ENCODE results near the gene TAOK2. TPM values are rescaled to one million over a fixed set of nuclear protein-coding genes. Genes with fewer than 3 reads are reported as not detected.
A peak's percentile ranks its signal among the peaks of the same experiment; 100 is the strongest.

TAOK2 gene
- total RNA-seq, 2 experiments from 2014 or later: 13.1 to 14.1 TPM

DNA sequence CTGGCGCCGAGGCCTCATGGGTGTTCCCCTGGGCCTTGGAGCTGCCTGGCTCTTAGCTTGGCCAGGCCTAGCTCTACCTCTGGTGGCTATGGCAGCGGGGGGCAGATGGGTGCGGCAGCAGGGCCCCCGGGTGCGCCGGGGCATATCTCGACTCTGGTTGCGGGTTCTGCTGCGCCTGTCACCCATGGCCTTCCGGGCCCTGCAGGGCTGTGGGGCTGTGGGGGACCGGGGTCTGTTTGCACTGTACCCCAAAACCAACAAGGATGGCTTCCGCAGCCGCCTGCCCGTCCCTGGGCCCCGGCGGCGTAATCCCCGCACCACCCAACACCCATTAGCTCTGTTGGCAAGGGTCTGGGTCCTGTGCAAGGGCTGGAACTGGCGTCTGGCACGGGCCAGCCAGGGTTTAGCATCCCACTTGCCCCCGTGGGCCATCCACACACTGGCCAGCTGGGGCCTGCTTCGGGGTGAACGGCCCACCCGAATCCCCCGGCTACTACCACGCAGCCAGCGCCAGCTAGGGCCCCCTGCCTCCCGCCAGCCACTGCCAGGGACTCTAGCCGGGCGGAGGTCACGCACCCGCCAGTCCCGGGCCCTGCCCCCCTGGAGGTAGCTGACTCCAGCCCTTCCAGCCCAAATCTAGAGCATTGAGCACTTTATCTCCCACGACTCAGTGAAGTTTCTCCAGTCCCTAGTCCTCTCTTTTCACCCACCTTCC lies 13.9 kb downstream of the TAOK2 start:
- ChIA-PET CTCF (no interaction called here), POLR2A (no interaction called here)
- DNase-seq: no peak
- H3K4me1 Mint-ChIP-seq (ENCODE audit: low read depth): no peaks in the 10 kb centered on the region
- peaks cover 80% of the 10 kb centered on the region for H3K36me3 Mint-ChIP-seq (ENCODE audit: low read depth)
- ATAC-seq (ENCODE audit: poor library complexity): no peak
- TF ChIP-seq, protein P1, sequence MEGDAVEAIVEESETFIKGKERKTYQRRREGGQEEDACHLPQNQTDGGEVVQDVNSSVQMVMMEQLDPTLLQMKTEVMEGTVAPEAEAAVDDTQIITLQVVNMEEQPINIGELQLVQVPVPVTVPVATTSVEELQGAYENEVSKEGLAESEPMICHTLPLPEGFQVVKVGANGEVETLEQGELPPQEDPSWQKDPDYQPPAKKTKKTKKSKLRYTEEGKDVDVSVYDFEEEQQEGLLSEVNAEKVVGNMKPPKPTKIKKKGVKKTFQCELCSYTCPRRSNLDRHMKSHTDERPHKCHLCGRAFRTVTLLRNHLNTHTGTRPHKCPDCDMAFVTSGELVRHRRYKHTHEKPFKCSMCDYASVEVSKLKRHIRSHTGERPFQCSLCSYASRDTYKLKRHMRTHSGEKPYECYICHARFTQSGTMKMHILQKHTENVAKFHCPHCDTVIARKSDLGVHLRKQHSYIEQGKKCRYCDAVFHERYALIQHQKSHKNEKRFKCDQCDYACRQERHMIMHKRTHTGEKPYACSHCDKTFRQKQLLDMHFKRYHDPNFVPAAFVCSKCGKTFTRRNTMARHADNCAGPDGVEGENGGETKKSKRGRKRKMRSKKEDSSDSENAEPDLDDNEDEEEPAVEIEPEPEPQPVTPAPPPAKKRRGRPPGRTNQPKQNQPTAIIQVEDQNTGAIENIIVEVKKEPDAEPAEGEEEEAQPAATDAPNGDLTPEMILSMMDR (IDR thresholded peaks at IDR 0.05): no peak
- H3K4me3 Mint-ChIP-seq: no peak overlapping the region
- no peaks in the 10 kb centered on the region for H3K9me3 Mint-ChIP-seq
- no peaks in the 10 kb centered on the region for H3K27me3 Mint-ChIP-seq
- Histone ChIP-seq H3K36me3 (ENCODE audit: insufficient read depth, low read length) (peaks cover 87% of the 10 kb centered on the region), H3K4me3 (ENCODE audit: low read length) (no peak overlapping the region), H3K9me3 (ENCODE audit: control insufficient read depth in 1 of 2, insufficient read depth in 1 of 2, low read length in 2 of 2) (no peaks in the 10 kb centered on the region), H3K4me1 (ENCODE audit: insufficient read depth, low read length) (no peaks in the 10 kb centered on the region), H3K27me3 (ENCODE audit: control insufficient read depth in 1 of 2, insufficient read depth in 2 of 2, low read length in 2 of 2) (no peaks in the 10 kb centered on the region), H3K27ac (ENCODE audit: low read depth in 1 of 2, low read length in 2 of 2) (no peak overlapping the region)
- intact Hi-C loops (cut with DNase I, micrococcal nuclease): no loop called here
- H3K27ac Mint-ChIP-seq: no peak overlapping the region

DNA sequence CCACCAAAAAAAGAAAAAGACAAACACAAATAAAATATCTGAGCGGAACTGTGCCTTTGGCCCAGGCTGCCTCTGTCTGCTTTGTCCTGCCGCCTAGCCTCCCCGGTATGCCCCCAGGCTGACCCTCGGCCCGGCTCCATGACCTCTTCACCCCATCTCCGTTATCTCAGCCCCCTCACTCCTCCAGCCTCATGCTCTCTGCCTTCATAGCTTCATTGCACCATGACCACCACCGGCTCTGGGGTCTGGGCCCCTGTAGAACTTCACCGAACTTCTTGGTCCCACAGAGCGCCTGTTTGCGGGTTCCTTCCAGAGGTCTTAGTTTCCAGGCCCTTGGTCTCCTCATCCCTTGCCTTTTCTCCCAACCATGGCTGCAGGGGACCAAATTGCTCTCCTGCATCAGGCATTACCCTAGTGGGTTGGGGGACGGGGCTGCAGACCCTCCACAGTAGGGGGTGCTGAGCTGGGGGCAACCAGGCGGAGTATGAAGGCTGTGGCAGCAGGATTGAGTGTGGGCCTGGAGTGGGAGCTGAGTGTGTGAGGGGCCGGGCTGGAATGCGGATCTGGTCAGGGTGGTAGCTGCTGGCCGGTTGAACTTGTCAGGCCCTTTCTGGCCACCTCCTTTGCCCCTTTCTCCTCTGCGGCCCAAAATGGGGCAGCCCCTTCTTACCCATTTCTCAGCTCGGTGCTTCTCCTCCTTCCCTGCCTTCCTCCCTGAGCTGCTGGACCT lies 14.8 kb downstream of the TAOK2 start:
- H3K4me1 ChIP-seq (ENCODE audit: insufficient read depth, low read length): no peaks in the 10 kb centered on the region
- H3K27ac ChIP-seq (ENCODE audit: low read depth in 1 of 2, low read length in 2 of 2): no peak overlapping the region
- Mint-ChIP-seq H3K9me3 (no peaks in the 10 kb centered on the region), H3K36me3 (ENCODE audit: low read depth) (peaks cover 73% of the 10 kb centered on the region), H3K27me3 (no peaks in the 10 kb centered on the region), H3K4me3 (no peak overlapping the region), H3K27ac (peak overlapping the region; percentile 17), H3K4me1 (ENCODE audit: low read depth) (no peaks in the 10 kb centered on the region)
- H3K4me3 ChIP-seq (ENCODE audit: low read length): no peak overlapping the region
- ATAC-seq (ENCODE audit: poor library complexity) (no peak), DNase-seq (no peak)
- peaks cover 87% of the 10 kb centered on the region for H3K36me3 ChIP-seq (ENCODE audit: insufficient read depth, low read length)
- H3K9me3 ChIP-seq (ENCODE audit: control insufficient read depth in 1 of 2, insufficient read depth in 1 of 2, low read length in 2 of 2): no peaks in the 10 kb centered on the region
- ChIA-PET POLR2A (interaction anchor here (0.9 kb wide), 1 partner anchor 15 kb away, joined by 4 read pairs; the partner anchor contains the start of gene TAOK2), CTCF (no interaction called here)
- H3K27me3 ChIP-seq (ENCODE audit: control insufficient read depth in 1 of 2, insufficient read depth in 2 of 2, low read length in 2 of 2): no peaks in the 10 kb centered on the region
- intact Hi-C loops (cut with DNase I, micrococcal nuclease): no loop called here
- TF ChIP-seq, protein P1 (IDR thresholded peaks at IDR 0.05): no peak

DNA sequence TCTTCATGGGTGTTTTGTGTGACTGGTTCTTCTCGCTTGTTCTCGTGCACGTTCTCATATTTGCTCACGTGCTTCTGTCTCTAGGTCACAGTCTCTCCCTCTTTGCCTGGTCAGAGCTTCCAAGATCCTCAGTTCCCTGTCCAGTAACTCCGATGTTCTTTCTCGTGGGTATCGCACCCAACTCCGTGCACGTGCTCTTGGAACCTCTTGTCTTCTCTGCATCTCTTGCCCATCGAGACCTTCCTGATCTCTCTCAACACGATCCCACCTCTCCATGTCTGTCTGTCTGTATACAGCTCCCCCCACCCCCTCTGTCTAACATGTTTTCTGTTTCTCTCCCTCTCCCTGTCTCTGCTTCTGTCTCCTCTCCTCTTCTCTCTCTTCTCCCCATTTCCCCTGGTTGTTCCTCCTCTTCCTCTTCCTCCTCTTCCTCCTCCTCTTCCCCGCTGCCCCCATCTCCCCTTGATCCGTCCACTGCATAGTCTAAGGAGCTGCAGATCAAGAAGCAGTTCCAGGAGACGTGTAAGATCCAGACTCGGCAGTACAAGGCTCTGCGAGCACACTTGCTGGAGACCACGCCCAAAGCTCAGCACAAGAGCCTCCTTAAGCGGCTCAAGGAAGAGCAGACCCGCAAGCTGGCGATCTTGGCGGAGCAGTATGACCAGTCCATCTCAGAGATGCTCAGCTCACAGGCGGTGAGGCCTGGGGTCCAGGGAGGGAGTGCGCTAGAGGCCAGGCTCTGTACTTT lies 15.6 kb downstream of the TAOK2 start:
- H3K36me3 ChIP-seq (ENCODE audit: insufficient read depth, low read length): peaks cover 84% of the 10 kb centered on the region
- TF ChIP-seq, protein P1 (IDR thresholded peaks at IDR 0.05): no peak

More for the DNA sequence above, 15.6 kb downstream of the TAOK2 start:
- Mint-ChIP-seq H3K4me3 (no peak overlapping the region), H3K36me3 (ENCODE audit: low read depth) (peaks cover 73% of the 10 kb centered on the region), H3K27me3 (no peaks in the 10 kb centered on the region), H3K27ac (no peak overlapping the region), H3K4me1 (ENCODE audit: low read depth) (peaks cover 3% of the 10 kb centered on the region), H3K9me3 (no peaks in the 10 kb centered on the region)
- Histone ChIP-seq H3K27me3 (ENCODE audit: control insufficient read depth in 1 of 2, insufficient read depth in 2 of 2, low read length in 2 of 2) (no peaks in the 10 kb centered on the region), H3K4me1 (ENCODE audit: insufficient read depth, low read length) (peaks cover 3% of the 10 kb centered on the region), H3K4me3 (ENCODE audit: low read length) (no peak overlapping the region), H3K27ac (ENCODE audit: low read depth in 1 of 2, low read length in 2 of 2) (no peak overlapping the region), H3K9me3 (ENCODE audit: control insufficient read depth in 1 of 2, insufficient read depth in 1 of 2, low read length in 2 of 2) (no peaks in the 10 kb centered on the region)
- intact Hi-C loops (cut with DNase I, micrococcal nuclease): no loop called here
- ChIA-PET POLR2A (interaction anchor here (0.9 kb wide), 1 partner anchor 16 kb away, joined by 4 read pairs; the partner anchor contains the start of gene TAOK2), CTCF (no interaction called here)
- DNase-seq (no peak), ATAC-seq (ENCODE audit: poor library complexity) (no peak)

Data from CD4-positive, alpha-beta T cell (primary cell).